Mononuclear cell (primary cell): ENCODE measurements around the gene LZIC. TPM values are rescaled to one million over a fixed set of nuclear protein-coding genes. Genes with fewer than 3 reads are reported as not detected.

Experiments
- H3K27me3 ChIP-seq: 2 replicates; pipeline ENCODE4 v1.6.0; 2011; ENCODE audit warnings: low read length, control low read depth; ENCODE audit not compliant: insufficient read depth
- H3K4me1 ChIP-seq: 2 replicates; pipeline ENCODE4 v1.5.1; 2011; ENCODE audit warnings: mild to moderate bottlenecking, low read length, control low read depth; ENCODE audit not compliant: insufficient read depth
- H3K4me3 ChIP-seq: 2 replicates; pipeline ENCODE4 v1.5.1; 2011; ENCODE audit warnings: mild to moderate bottlenecking, low read length, moderate library complexity
- H3K9me3 ChIP-seq: 2 replicates; pipeline ENCODE4 v1.5.1; 2011; ENCODE audit warnings: low read depth, mild to moderate bottlenecking, control low read depth, low read length
- total RNA-seq: library from RNA; depleted of rRNA; stranded (reverse); fragments of >200 nt; gene quantifications from one replicate; pipeline ENCODE4 v1.2.3, GENCODE V29; 2012

The LZIC gene
- total RNA-seq, 1 donor, result 28.1 TPM

DNA sequence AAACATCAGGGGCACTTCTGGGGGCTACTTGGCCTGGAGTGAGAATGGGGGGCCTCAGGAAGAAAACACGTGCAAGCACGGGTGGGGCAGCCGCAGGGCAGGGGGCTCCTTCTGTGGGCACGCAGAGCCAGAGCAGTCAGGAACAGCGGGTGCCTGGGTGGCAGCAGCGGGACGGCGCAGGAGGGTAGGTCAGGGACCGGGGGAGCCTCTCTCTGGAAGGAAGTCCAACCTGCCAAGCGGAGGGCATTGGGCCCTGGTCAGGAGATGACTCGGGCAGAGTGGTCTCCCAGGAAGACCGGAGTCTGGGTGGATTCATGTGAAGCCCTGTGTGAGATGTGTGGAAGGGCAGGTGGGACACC lies 60.3 kb downstream of the LZIC start:
- H3K9me3 ChIP-seq, result no peaks in the 10 kb centered on the region
- peaks cover 19% of the 10 kb centered on the region for H3K4me1 ChIP-seq
- no peaks in the 10 kb centered on the region for H3K27me3 ChIP-seq
- no peak overlapping the region for H3K4me3 ChIP-seq

- Histone ChIP-seq H3K4me3 (no peak overlapping the region), H3K9me3 (no peaks in the 10 kb centered on the region), H3K4me1 (peaks cover 19% of the 10 kb centered on the region), H3K27me3 (no peaks in the 10 kb centered on the region)
Measured at GRCh38 chr1:9882296-9882944, 60.8 kb downstream of the LZIC start.

DNA sequence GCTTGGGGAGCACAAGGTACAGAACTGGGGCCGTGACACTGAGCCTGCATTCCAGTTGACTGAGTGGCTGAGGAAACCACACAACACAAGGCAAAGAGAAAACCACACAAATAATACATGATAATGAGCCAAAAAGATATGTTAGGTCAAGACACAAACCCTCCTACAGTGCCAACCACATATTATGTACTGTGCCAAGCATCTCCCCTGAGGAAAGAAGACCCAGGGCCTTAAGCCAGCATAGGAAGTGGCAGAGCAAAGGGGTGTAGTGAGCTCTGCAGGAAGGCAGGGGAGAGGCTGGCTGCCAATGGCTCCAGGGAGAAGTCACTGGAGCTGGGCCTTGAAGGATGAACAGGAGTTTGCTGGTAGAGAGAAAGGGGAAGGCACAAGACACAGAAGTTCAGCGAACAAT lies 61.3 kb downstream of the LZIC start:
- peaks cover 19% of the 10 kb centered on the region for H3K4me1 ChIP-seq
- H3K4me3 ChIP-seq, result no peak overlapping the region
- no peaks in the 10 kb centered on the region for H3K27me3 ChIP-seq
- H3K9me3 ChIP-seq, result no peaks in the 10 kb centered on the region

Other genes with a start within 250 kb of the LZIC start
- 42.9 TPM for gene CLSTN1, start 119.4 kb downstream of the LZIC start, total RNA-seq
- 13.6 TPM for gene CTNNBIP1, start 33.1 kb downstream of the LZIC start, total RNA-seq
- 1.7 TPM for gene NMNAT1, start 84 bp upstream of the LZIC start, total RNA-seq
- gene RBP7, start 53.8 kb upstream of the LZIC start, total RNA-seq, result 19.1 TPM
- gene UBE4B, start 89.6 kb upstream of the LZIC start, total RNA-seq, result 26.7 TPM